ENCODE data around the gene LRR1.

Gene LRR1, protein sequence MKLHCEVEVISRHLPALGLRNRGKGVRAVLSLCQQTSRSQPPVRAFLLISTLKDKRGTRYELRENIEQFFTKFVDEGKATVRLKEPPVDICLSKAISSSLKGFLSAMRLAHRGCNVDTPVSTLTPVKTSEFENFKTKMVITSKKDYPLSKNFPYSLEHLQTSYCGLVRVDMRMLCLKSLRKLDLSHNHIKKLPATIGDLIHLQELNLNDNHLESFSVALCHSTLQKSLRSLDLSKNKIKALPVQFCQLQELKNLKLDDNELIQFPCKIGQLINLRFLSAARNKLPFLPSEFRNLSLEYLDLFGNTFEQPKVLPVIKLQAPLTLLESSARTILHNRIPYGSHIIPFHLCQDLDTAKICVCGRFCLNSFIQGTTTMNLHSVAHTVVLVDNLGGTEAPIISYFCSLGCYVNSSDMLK

GRCh38 chr14:49598485-49599300 lies at the start of gene LRR1:
LRR1 (plus strand) TSS chr14:49598940; CDS start chr14:49599021, 81 bp downstream.
- TF ChIP-seq ZNF274 (IDR thresholded peaks at IDR 0.05; ENCODE audit: low read depth, low read length): no peak
- peak within 1 kb of the TSS; percentile 81 for H3K4me3 ChIP-seq (ENCODE audit: low read length)

DNA sequence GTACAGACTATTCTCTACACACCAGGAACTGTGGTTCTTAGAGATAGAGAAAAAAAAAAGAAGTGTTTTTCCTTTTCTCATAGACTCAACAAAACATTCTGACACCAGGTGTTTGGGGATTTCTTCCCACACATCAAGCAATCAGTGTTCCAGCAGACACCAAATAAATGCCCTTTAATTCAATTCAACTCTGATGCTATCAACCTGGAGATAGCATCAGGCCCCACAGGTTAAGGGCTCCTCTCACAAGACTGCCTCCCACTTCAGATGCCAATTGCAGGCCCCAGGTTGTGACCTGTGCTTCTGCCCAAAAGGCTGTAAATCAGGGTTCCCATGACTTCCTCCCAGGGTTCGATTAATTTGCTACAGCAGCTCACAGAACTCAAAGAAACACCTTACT lies 49.3 kb upstream of the LRR1 start:
- no peak for TF ChIP-seq ZNF274 (IDR thresholded peaks at IDR 0.05; ENCODE audit: low read depth, low read length)
- no peak overlapping the region for H3K4me3 ChIP-seq (ENCODE audit: low read length)

DNA sequence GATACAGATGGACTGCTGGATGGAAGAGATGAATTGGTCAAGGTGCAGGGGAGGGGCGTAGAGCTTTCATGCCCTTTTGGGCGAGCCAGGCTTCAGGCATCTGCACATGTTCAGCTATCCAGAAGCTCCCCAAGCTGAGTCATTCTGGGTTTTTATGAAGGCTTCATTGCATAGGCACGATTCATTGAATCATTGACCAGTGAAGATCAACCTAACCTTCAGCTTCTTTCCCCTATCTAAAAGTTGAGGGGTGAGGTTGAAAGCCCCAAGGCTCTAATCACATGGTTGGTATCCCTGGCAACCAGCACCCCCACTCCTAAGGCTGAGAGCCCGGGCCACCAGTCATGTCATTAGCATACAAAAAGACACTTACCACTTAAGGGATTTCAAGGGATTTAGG lies 48.9 kb upstream of the LRR1 start:
- TF ChIP-seq ZNF274 (IDR thresholded peaks at IDR 0.05; ENCODE audit: low read depth, low read length): no peak

GRCh38 chr14:49550286-49551184 lies 48.2 kb upstream of the LRR1 start:
- H3K4me3 ChIP-seq (ENCODE audit: low read length): no peak overlapping the region

More for the DNA sequence above, 48.9 kb upstream of the LRR1 start:
- no peak overlapping the region for H3K4me3 ChIP-seq (ENCODE audit: low read length)

DNA sequence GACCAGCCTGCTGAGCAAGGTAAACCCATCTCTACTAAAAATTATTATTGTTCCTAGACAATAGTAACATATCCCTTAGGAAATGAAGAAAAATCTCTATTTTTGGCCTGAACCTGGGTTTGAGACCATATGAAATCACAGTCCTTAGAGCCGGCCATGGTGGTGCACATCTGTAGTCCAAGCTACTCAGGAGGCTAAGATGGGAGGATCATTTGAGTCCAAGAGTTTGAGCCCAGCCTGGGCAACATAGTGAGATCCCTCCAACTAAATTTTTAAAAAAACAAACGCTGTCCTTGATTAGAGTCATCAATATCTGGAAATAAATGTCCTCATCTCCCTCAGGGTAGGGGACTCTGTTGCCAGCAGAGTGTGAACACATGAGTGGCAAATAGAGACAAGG lies 47.2 kb upstream of the LRR1 start:
- no peak overlapping the region for H3K4me3 ChIP-seq (ENCODE audit: low read length)
- no peak for TF ChIP-seq ZNF274 (IDR thresholded peaks at IDR 0.05; ENCODE audit: low read depth, low read length)

More at GRCh38 chr14:49550286-49551184, 48.2 kb upstream of the LRR1 start:
- no peak for TF ChIP-seq ZNF274 (IDR thresholded peaks at IDR 0.05; ENCODE audit: low read depth, low read length)

- TF ChIP-seq ZNF274 (IDR thresholded peaks at IDR 0.05; ENCODE audit: low read depth, low read length): no peak
- no peak overlapping the region for H3K4me3 ChIP-seq (ENCODE audit: low read length)
Measured at GRCh38 chr14:49553106-49553505, 45.6 kb upstream of the LRR1 start.

- no peak for TF ChIP-seq ZNF274 (IDR thresholded peaks at IDR 0.05; ENCODE audit: low read depth, low read length)
- no peak overlapping the region for H3K4me3 ChIP-seq (ENCODE audit: low read length)
Measured at GRCh38 chr14:49553892-49554291, 44.8 kb upstream of the LRR1 start.

- no peak for TF ChIP-seq ZNF274 (IDR thresholded peaks at IDR 0.05; ENCODE audit: low read depth, low read length)
- no peak overlapping the region for H3K4me3 ChIP-seq (ENCODE audit: low read length)
Measured at GRCh38 chr14:49559979-49560768, 38.6 kb upstream of the LRR1 start.

DNA sequence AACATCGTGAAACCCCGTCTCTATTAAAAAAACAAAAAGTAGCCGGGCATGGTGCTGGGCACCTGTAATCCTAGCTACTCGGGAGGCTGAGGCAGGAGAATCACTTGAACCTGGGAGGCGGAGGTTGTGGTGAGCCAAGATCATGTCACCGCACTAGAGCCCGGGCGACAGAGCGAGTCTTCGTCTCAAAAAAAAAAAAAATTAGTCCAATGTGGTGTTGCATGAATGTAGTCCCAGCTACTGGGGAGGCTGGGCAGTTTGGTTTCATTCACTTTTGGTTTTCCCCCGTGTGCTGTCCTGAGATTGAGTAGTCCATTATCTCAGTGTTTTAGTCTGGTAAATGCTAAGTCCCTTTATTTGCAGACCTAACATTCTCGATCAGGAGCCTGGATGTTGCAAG lies 32.0 kb upstream of the LRR1 start:
- no peak overlapping the region for H3K4me3 ChIP-seq (ENCODE audit: low read length)
- TF ChIP-seq ZNF274 (IDR thresholded peaks at IDR 0.05; ENCODE audit: low read depth, low read length): no peak

- no peak overlapping the region for H3K4me3 ChIP-seq (ENCODE audit: low read length)
- TF ChIP-seq ZNF274 (IDR thresholded peaks at IDR 0.05; ENCODE audit: low read depth, low read length): no peak
Measured at GRCh38 chr14:49569281-49569680, 29.5 kb upstream of the LRR1 start.

DNA sequence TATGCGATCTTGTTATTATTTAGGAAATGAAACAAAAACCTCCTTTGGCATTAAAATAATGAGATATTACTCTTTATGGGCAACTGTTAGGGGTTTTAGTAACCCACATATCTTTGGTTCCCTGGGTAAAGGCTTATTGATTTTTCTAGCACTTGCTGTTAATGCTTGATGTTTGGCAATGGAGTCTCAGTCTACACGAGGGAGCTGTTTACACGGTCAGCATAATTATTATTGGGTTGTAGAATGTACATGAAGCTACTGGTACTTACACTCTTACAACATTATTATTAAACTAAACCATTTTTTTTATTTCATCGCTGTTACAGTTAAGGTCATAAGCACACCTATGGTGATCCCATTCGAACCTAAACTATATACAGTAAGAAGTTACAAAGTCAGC lies 24.7 kb upstream of the LRR1 start:
- TF ChIP-seq ZNF274 (IDR thresholded peaks at IDR 0.05; ENCODE audit: low read depth, low read length): no peak
- no peak overlapping the region for H3K4me3 ChIP-seq (ENCODE audit: low read length)

DNA sequence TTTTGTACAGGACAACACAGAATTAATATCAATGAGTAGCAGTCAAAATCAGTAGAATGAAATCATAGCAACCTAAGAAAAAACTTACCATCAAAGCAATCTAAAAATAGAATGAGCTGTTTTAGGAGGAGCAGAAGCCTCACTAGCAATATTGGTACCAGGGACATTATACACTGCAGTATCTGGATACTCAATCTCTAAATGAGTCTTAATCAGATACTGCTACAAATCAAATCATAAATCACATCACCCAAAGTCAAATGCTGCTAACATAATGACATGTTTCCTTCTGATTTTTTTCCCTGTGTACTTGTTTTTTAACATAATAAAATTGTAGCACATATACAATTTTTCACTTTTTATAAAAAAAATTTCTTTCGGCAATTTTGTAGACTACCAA lies 20.6 kb upstream of the LRR1 start:
- no peak for TF ChIP-seq ZNF274 (IDR thresholded peaks at IDR 0.05; ENCODE audit: low read depth, low read length)
- no peak overlapping the region for H3K4me3 ChIP-seq (ENCODE audit: low read length)

GRCh38 chr14:49579841-49580240 lies 18.9 kb upstream of the LRR1 start:
- no peak overlapping the region for H3K4me3 ChIP-seq (ENCODE audit: low read length)
- TF ChIP-seq ZNF274 (IDR thresholded peaks at IDR 0.05; ENCODE audit: low read depth, low read length): no peak

All from GM08714 (cell line).